ENCODE data around the gene ABCC10.
A peak's percentile ranks its signal among the peaks of the same experiment; 100 is the strongest.

ABCC10 gene

GRCh38 chr6:43468748-43469681 lies 41.7 kb downstream of the ABCC10 start:
- no peak for DNase-seq (ENCODE audit: low spot score)

GRCh38 chr6:43469947-43470346 lies 42.6 kb downstream of the ABCC10 start:
- no peak for DNase-seq (ENCODE audit: low spot score)

GRCh38 chr6:43471399-43471798 lies 44.1 kb downstream of the ABCC10 start:
- DNase-seq (ENCODE audit: low spot score) = no peak

GRCh38 chr6:43472515-43472914 lies 45.2 kb downstream of the ABCC10 start:
- DNase-seq (ENCODE audit: low spot score) = no peak

- DNase-seq (ENCODE audit: low spot score) = no peak
Observed at GRCh38 chr6:43475516-43475915, 48.2 kb downstream of the ABCC10 start.

- DNase-seq (ENCODE audit: low spot score) = peak; percentile 37
Observed at GRCh38 chr6:43476746-43477145, 49.4 kb downstream of the ABCC10 start.

- DNase-seq (ENCODE audit: low spot score) = peak; percentile 82
Observed at GRCh38 chr6:43477235-43478007, 50.1 kb downstream of the ABCC10 start, which contains the start of gene TJAP1. TSS of gene TJAP1 (plus strand) at chr6:43477570. CDS start at chr6:43499002, 21,432 bp downstream.

GRCh38 chr6:43478008-43478372 lies 50.6 kb downstream of the ABCC10 start:
- no peak for DNase-seq (ENCODE audit: low spot score)

GRCh38 chr6:43481075-43481474 lies 53.7 kb downstream of the ABCC10 start:
- peak; percentile 54 for DNase-seq (ENCODE audit: low spot score)

- peak; percentile 26 for DNase-seq (ENCODE audit: low spot score)
Observed at GRCh38 chr6:43481591-43482236, 54.4 kb downstream of the ABCC10 start.

- no peak for DNase-seq (ENCODE audit: low spot score)
Observed at GRCh38 chr6:43488667-43489276, 61.4 kb downstream of the ABCC10 start.

- no peak for DNase-seq (ENCODE audit: low spot score)
Observed at GRCh38 chr6:43489277-43490072, 62.1 kb downstream of the ABCC10 start.

- DNase-seq (ENCODE audit: low spot score) = no peak
Observed at GRCh38 chr6:43490523-43490939, 63.2 kb downstream of the ABCC10 start.

- no peak for DNase-seq (ENCODE audit: low spot score)
Observed at GRCh38 chr6:43491750-43492661, 64.7 kb downstream of the ABCC10 start.

GRCh38 chr6:43492673-43493072 lies 65.3 kb downstream of the ABCC10 start:
- DNase-seq (ENCODE audit: low spot score) = no peak

- DNase-seq (ENCODE audit: low spot score) = no peak
Observed at GRCh38 chr6:43493230-43493629, 65.9 kb downstream of the ABCC10 start.

- DNase-seq (ENCODE audit: low spot score) = no peak
Observed at GRCh38 chr6:43493833-43494232, 66.5 kb downstream of the ABCC10 start.

GRCh38 chr6:43494321-43494720 lies 67.0 kb downstream of the ABCC10 start:
- no peak for DNase-seq (ENCODE audit: low spot score)

GRCh38 chr6:43494766-43495165 lies 67.4 kb downstream of the ABCC10 start:
- DNase-seq (ENCODE audit: low spot score) = no peak

GRCh38 chr6:43495409-43495941 lies 68.1 kb downstream of the ABCC10 start:
- no peak for DNase-seq (ENCODE audit: low spot score)

All from RKO (cell line).